ENCODE results near the gene FZD8. TPM values are rescaled to one million over a fixed set of nuclear protein-coding genes. Genes with fewer than 3 reads are reported as not detected.

The FZD8 gene
- total RNA-seq, 1 experiment from 2014 or later, result 1.8 TPM

- CTCF ChIA-PET, result interaction anchor here (0.9 kb wide), 1 partner anchor 278 kb away, joined by 3 read pairs; no protein-coding TSS in a partner anchor
- in situ Hi-C loops (cut with HindIII; ENCODE audit: low pct_unique_long_range_greater_than_20kb, low sequenced_read_pairs), result no loop called here
Measured at GRCh38 chr10:35614312-35614711, 27.8 kb downstream of the FZD8 start.

GRCh38 chr10:35613597-35614226 lies 28.4 kb downstream of the FZD8 start:
- Histone ChIP-seq H3K36me3 (ENCODE audit: control insufficient read depth, insufficient read depth, low read length) (no peaks in the 10 kb centered on the region), H3K27ac (ENCODE audit: low read length) (no peak overlapping the region), H3K9me3 (ENCODE audit: control insufficient read depth, insufficient read depth, low read depth, low read length) (no peaks in the 10 kb centered on the region), H3K27me3 (ENCODE audit: control insufficient read depth, insufficient read depth, low read length) (no peaks in the 10 kb centered on the region; the same call in none of the 2 replicates), H3K4me1 (ENCODE audit: control insufficient read depth, insufficient read depth, low read length) (no peaks in the 10 kb centered on the region), H3K4me3 (ENCODE audit: low read depth in 2 of 2, low read length in 2 of 2) (no peak overlapping the region)
- no TSS peak for BruUV-seq (replicated peaks)
- ATAC-seq (no peak), DNase-seq (ENCODE audit: low read depth, low spot score) (no peak)
- in situ Hi-C loops (cut with HindIII; ENCODE audit: low pct_unique_long_range_greater_than_20kb, low sequenced_read_pairs), result no loop called here
- POLR2A ChIA-PET, result no interaction called here
- TF ChIP-seq CTCF (IDR thresholded peaks at IDR 0.05), result peak; percentile 50
- TF ChIP-seq POLR2AphosphoS5 (IDR thresholded peaks at IDR 0.05; ENCODE audit: low read depth, low read length), result no peak
- CTCF ChIA-PET, result interaction anchor here (0.6 to 1.0 kb wide), 3 partner anchors 278 to 1875 kb away, joined by 3 to 4 read pairs (median 3); no protein-coding TSS in a partner anchor
- intact Hi-C loops (cut with micrococcal nuclease; ENCODE audit: unreplicated experiment), result no loop called here

More at GRCh38 chr10:35614312-35614711, 27.8 kb downstream of the FZD8 start:
- Histone ChIP-seq H3K4me3 (ENCODE audit: low read depth in 2 of 2, low read length in 2 of 2) (no peak overlapping the region), H3K27me3 (ENCODE audit: control insufficient read depth, insufficient read depth, low read length) (no peaks in the 10 kb centered on the region), H3K27ac (ENCODE audit: low read length) (no peak overlapping the region), H3K36me3 (ENCODE audit: control insufficient read depth, insufficient read depth, low read length) (no peaks in the 10 kb centered on the region), H3K9me3 (ENCODE audit: control insufficient read depth, insufficient read depth, low read depth, low read length) (no peaks in the 10 kb centered on the region), H3K4me1 (ENCODE audit: control insufficient read depth, insufficient read depth, low read length) (no peaks in the 10 kb centered on the region)
- BruUV-seq (replicated peaks), result no TSS peak
- TF ChIP-seq CTCF (IDR thresholded peaks at IDR 0.05) (no peak), SIN3A (IDR thresholded peaks at IDR 0.05; ENCODE audit: borderline replicate concordance, insufficient read depth, low read depth, low read length) (no peak), POLR2AphosphoS5 (IDR thresholded peaks at IDR 0.05; ENCODE audit: low read depth, low read length) (no peak), TCF7L2 (IDR thresholded peaks at IDR 0.05; ENCODE audit: low read depth, low read length) (no peak), REST (IDR thresholded peaks at IDR 0.05; ENCODE audit: insufficient read depth in 1 of 2, low read depth in 2 of 2, low read length in 1 of 2) (no peak)
- DNase-seq (ENCODE audit: low read depth, low spot score) (no peak), ATAC-seq (no peak)
- intact Hi-C loops (cut with micrococcal nuclease; ENCODE audit: unreplicated experiment), result no loop called here
- POLR2A ChIA-PET, result no interaction called here
